Vagina (tissue), 2 donors: Measurements from ENCODE around the gene ARSB. TPM values are rescaled to one million over a fixed set of nuclear protein-coding genes. Genes with fewer than 3 reads are reported as not detected.
"Not testable (repeated sequence)": the region's sequence is repeated elsewhere in the genome, so short reads cannot be mapped to it uniquely, and the experiment has no call there.

Experiments used
- DNase-seq, 2 donors: peaks; one replicate each; pipeline ENCODE4 v3.0.0-alpha.2; 2017; ENCODE audit errors: extremely low spot score in 2 of 2
- H3K27ac ChIP-seq: fragments of 200-600 bp; sonication (generic); one replicate; pipeline ENCODE4 v1.5.1; 2019
- H3K27me3 ChIP-seq: fragments of 200-600 bp; sonication (generic); one replicate; pipeline ENCODE4 v1.5.1; 2019
- H3K36me3 ChIP-seq, 2 donors: fragments of 200-600 bp; sonication (generic); one replicate each; pipeline ENCODE4 v1.5.1; 2017 to 2019
- H3K4me1 ChIP-seq: fragments of 200-600 bp; sonication (generic); one replicate; pipeline ENCODE4 v1.5.1; 2019
- H3K4me3 ChIP-seq, 2 donors: fragments of 200-600 bp; sonication (generic); 1 replicate in 1 of 2; 2 replicates in 1 of 2; pipeline ENCODE4 v1.5.1; 2016 to 2019
- H3K9me3 ChIP-seq: fragments of 200-600 bp; sonication (generic); one replicate; pipeline ENCODE4 v1.5.1; 2019
- CTCF ChIP-seq, 3 experiments: fragments of 450-650 bp in 2 of 3; fragments of 200-600 bp in 1 of 3; sonication (generic) in 1 of 3; IDR thresholded peaks; one replicate each; pipeline ENCODE4 v1.5.1; 2017 to 2019; ENCODE audit warnings: antibody characterized with exemption in 3 of 3, mild to moderate bottlenecking in 2 of 3, moderate library complexity in 2 of 3
- POLR2A ChIP-seq, 2 donors: fragments of 450-650 bp; IDR thresholded peaks; one replicate each; pipeline ENCODE4 v1.6.1; 2017; ENCODE audit warnings: antibody characterized with exemption in 2 of 2, mild to moderate bottlenecking in 2 of 2, moderate library complexity in 2 of 2
- POLR2AphosphoS5 ChIP-seq, 2 donors: sonication (generic); formaldehyde crosslinking; IDR thresholded peaks; one replicate each; pipeline ENCODE4 v1.9.0; 2017; ENCODE audit warnings: antibody characterized with exemption in 2 of 2, mild to moderate bottlenecking in 2 of 2, low read depth in 1 of 2; ENCODE audit not compliant: insufficient read depth in 1 of 2
- intact Hi-C: fragments of 100-400 bp; cut with DNase I; formaldehyde crosslinking; loops from one replicate; pipeline ENCODE4 v1.15.1; 2023
- total RNA-seq: library from RNA; depleted of rRNA; stranded (reverse); fragments of >200 nt; gene quantifications from one replicate; pipeline ENCODE4 v1.2.3, GENCODE V29; 2016

Gene ARSB
- total RNA-seq, 1 donor from 2014 or later, result 12.3 TPM

- intact Hi-C loops, result no loop called here
- no peak overlapping the region for H3K4me3 ChIP-seq
- H3K4me1 ChIP-seq, result no peaks in the 10 kb centered on the region
- no peaks in the 10 kb centered on the region for H3K9me3 ChIP-seq
- no peak overlapping the region for H3K27ac ChIP-seq
- TF ChIP-seq CTCF (IDR thresholded peaks at IDR 0.05), result no peak
- H3K27me3 ChIP-seq, result no peaks in the 10 kb centered on the region
- DNase-seq, result no peak
- no peaks in the 10 kb centered on the region for H3K36me3 ChIP-seq
These were observed 246.3 kb downstream of the ARSB start for GRCh38 chr5:78738693-78739300.

DNA sequence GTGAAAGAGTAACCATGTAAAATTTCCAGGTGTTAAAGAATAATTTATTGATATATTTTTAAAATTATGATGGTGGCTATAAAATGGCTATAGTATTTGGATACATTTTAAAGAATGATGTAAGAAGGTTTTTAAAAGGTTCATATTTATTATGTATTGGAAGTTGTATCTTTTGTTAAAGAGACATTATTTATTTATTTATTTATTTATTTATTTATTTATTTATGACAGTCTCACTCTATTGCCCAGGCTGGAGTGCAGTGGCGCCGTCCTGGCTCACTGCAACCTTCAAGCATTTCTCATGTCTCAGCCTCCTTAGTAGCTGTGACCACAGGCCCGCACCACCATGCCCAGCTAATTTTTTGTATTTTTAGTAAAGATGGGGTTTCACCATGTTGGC lies 247.0 kb downstream of the ARSB start:
- intact Hi-C loops, result no loop called here
- H3K4me1 ChIP-seq, result no peaks in the 10 kb centered on the region
- no peak for DNase-seq
- no peaks in the 10 kb centered on the region for H3K36me3 ChIP-seq
- H3K9me3 ChIP-seq, result no peaks in the 10 kb centered on the region
- no peak overlapping the region for H3K27ac ChIP-seq
- no peak overlapping the region for H3K4me3 ChIP-seq
- TF ChIP-seq POLR2AphosphoS5 (IDR thresholded peaks at IDR 0.05; ENCODE audit: insufficient read depth in 1 of 2, low read depth in 1 of 2) (no peak), CTCF (IDR thresholded peaks at IDR 0.05) (no peak), POLR2A (IDR thresholded peaks at IDR 0.05) (no peak)
- H3K27me3 ChIP-seq, result no peaks in the 10 kb centered on the region

DNA sequence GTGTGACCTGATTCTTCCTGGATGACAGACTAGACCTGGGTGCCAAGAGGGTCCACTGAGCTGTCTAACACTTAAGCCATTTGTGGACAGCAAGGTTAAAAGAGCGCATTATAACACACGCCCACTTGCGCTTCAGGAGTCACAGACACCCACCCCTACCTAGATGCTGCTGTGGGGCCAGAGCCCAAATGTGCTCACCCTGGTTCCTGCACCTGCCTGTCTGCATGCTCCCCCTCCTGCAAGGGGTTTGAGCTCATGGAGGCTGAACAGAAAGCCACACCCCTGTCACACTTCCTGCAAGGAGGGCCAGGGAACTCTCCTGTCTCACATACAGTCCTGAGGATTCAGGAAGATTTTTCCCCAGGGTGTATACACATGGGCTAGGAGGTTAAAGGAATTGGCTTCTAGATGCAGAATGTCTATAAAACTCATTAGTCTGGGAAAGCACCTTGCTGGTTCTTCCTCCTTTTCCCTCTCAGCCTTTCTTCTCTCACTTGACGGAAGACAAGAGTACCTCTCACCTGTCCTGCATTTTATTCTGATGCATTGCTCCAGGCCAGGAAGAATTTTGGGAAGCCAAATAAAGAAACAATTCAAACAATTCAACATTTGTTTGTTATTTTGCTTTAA lies 249.2 kb downstream of the ARSB start:
- H3K4me1 ChIP-seq, result no peaks in the 10 kb centered on the region
- H3K27me3 ChIP-seq, result no peaks in the 10 kb centered on the region
- no peak for TF ChIP-seq CTCF (IDR thresholded peaks at IDR 0.05)
- no peak for TF ChIP-seq POLR2A (IDR thresholded peaks at IDR 0.05)
- no peak for TF ChIP-seq POLR2AphosphoS5 (IDR thresholded peaks at IDR 0.05; ENCODE audit: insufficient read depth in 1 of 2, low read depth in 1 of 2)
- H3K4me3 ChIP-seq, result no peak overlapping the region
- no peaks in the 10 kb centered on the region for H3K36me3 ChIP-seq
- DNase-seq, result no peak
- H3K27ac ChIP-seq, result no peak overlapping the region
- H3K9me3 ChIP-seq, result no peaks in the 10 kb centered on the region
- intact Hi-C loops, result no loop called here

DNA sequence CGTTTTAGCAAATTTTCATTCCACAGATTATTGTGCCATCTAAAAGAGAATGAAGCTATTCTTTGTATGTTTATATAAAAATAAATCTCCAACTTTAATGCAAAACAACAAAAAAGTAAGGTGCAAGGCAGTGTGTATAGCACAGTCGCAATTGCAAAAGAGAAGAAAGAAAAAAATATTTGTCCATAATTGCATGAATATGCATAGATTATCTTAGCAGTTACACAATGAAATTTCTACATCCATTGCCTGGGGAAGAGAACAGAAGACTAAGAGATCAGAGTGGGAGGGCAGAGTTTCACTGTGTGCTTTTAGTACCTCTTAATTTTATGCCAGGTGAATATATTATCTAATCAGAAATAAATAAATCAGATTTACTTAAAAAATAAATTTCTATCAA lies 250.2 kb downstream of the ARSB start:
- H3K4me3 ChIP-seq, result no peak overlapping the region
- no peaks in the 10 kb centered on the region for H3K36me3 ChIP-seq
- H3K4me1 ChIP-seq, result no peaks in the 10 kb centered on the region
- no peak overlapping the region for H3K27ac ChIP-seq
- no peak for DNase-seq
- no peaks in the 10 kb centered on the region for H3K27me3 ChIP-seq
- TF ChIP-seq CTCF (IDR thresholded peaks at IDR 0.05), result no peak
- no peaks in the 10 kb centered on the region for H3K9me3 ChIP-seq
- intact Hi-C loops, result no loop called here

DNA sequence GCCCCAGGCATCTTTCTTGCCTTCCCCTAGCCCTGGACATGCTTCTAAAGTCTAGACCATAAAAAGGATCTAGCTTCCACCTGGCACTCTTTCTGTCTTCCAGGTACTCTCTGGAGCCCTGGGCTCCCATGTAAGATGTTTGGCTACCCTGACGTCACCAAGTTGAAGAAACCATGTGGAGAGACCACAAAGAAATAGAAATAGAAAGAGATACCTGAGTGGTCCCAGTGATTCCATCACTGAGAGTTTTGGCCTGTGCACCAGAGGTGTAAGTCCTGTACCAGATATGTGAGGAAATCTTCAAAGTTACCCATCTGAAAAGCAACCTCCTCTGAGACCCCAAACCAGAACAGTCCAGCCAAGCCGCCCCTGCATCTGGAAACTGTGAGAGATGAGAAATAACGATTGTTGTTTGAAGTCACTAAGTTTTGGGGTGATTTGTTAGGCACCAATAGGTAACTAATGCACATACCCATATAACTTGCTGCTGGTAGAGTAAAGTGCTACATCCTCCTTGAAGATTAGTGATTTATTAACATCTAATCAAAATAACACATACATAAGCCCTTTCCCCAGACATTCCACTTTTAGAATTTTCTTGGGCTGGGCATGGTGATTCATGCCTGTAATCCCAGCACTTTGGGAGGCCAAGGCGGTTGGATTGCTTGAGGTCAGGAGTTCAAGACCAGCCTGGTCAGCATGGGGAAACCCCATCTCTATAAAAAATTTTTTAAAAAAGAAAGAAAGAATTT lies 250.8 kb downstream of the ARSB start:
- Histone ChIP-seq H3K4me3 (no peak overlapping the region), H3K36me3 (no peaks in the 10 kb centered on the region), H3K4me1 (no peaks in the 10 kb centered on the region), H3K27ac (no peak overlapping the region), H3K9me3 (no peaks in the 10 kb centered on the region), H3K27me3 (no peaks in the 10 kb centered on the region)
- no peak for TF ChIP-seq POLR2A (IDR thresholded peaks at IDR 0.05)
- no peak for TF ChIP-seq POLR2AphosphoS5 (IDR thresholded peaks at IDR 0.05; ENCODE audit: insufficient read depth in 1 of 2, low read depth in 1 of 2)
- TF ChIP-seq CTCF (IDR thresholded peaks at IDR 0.05), result no peak
- DNase-seq, result no peak
- intact Hi-C loops, result no loop called here

GRCh38 chr5:78732721-78733120 lies 252.4 kb downstream of the ARSB start:
- H3K9me3 ChIP-seq, H3K4me1 ChIP-seq, H3K27me3 ChIP-seq, H3K27ac ChIP-seq, DNase-seq, intact Hi-C loops, H3K4me3 ChIP-seq, H3K36me3 ChIP-seq: not testable (repeated sequence)
